Kasumi-1 (cell line): ENCODE measurements around the gene ANKAR.
"Not testable (repeated sequence)": the region's sequence is repeated elsewhere in the genome, so short reads cannot be mapped to it uniquely, and the experiment has no call there.

Source experiments
- DNase-seq, 2 experiments: peaks; one replicate each; lab custom pipeline; 2025; lab: John Stamatoyannopoulos, UW

The ANKAR gene

GRCh38 chr2:189674374-189675112 is at the start of gene ANKAR:
Gene ANKAR, plus strand, starts transcription at chr2:189674670. Its CDS starts 1,821 bp downstream, at chr2:189676491.
- DNase-seq = peak; percentile 79 to 94

GRCh38 chr2:189625636-189626035 is 48.8 kb upstream of the ANKAR start:
- no peak for DNase-seq

- DNase-seq = no peak
Measured at GRCh38 chr2:189627789-189628188, 46.7 kb upstream of the ANKAR start.

GRCh38 chr2:189628817-189629530 is 45.5 kb upstream of the ANKAR start:
- DNase-seq = no peak

- no peak for DNase-seq
Measured at GRCh38 chr2:189629531-189630453, 44.7 kb upstream of the ANKAR start.

GRCh38 chr2:189631849-189632248 is 42.6 kb upstream of the ANKAR start:
- DNase-seq = no peak

GRCh38 chr2:189633392-189633811 is 41.1 kb upstream of the ANKAR start:
- DNase-seq = peak; percentile 26 to 49

- no peak for DNase-seq
Measured at GRCh38 chr2:189635353-189635752, 39.1 kb upstream of the ANKAR start.

- DNase-seq = no peak
Measured at GRCh38 chr2:189638301-189639006, 36.0 kb upstream of the ANKAR start.

- no peak for DNase-seq
Measured at GRCh38 chr2:189639007-189639609, 35.4 kb upstream of the ANKAR start.

- no peak for DNase-seq
Measured at GRCh38 chr2:189641002-189641401, 33.5 kb upstream of the ANKAR start.

GRCh38 chr2:189641590-189641989 is 32.9 kb upstream of the ANKAR start:
- no peak for DNase-seq

GRCh38 chr2:189646521-189646920 is 27.9 kb upstream of the ANKAR start:
- DNase-seq = no peak

- no peak for DNase-seq
Measured at GRCh38 chr2:189648846-189649509, 25.5 kb upstream of the ANKAR start.

GRCh38 chr2:189651284-189651683 is 23.2 kb upstream of the ANKAR start:
- DNase-seq = no peak

- DNase-seq = not testable (repeated sequence)
Measured at GRCh38 chr2:189653464-189653863, 21.0 kb upstream of the ANKAR start.

GRCh38 chr2:189654641-189655040 is 19.8 kb upstream of the ANKAR start:
- DNase-seq = no peak

GRCh38 chr2:189657867-189658266 is 16.6 kb upstream of the ANKAR start:
- DNase-seq = peak in 1 of 2 experiments; percentile 49

GRCh38 chr2:189658306-189659212 is 15.9 kb upstream of the ANKAR start:
- DNase-seq = no peak

- no peak for DNase-seq
Measured at GRCh38 chr2:189659734-189660133, 14.7 kb upstream of the ANKAR start.
